ENCODE measurements around the gene TRRAP. TPM values are rescaled to one million over a fixed set of nuclear protein-coding genes. Genes with fewer than 3 reads are reported as not detected.

Gene TRRAP
- total and polyA plus RNA-seq, 2 of the 8 experiments (the other 6 are each of a cell fraction or from before 2014, with no cell fraction given): 21.7 to 48.6 TPM

GRCh38 chr7:98970805-98971204 lies 92.5 kb downstream of the TRRAP start (continued):
- TF ChIP-seq CHD7 (IDR thresholded peaks at IDR 0.05; ENCODE audit: insufficient replicate concordance, low read length) (no peak), JUN (IDR thresholded peaks at IDR 0.05; ENCODE audit: low read depth, low read length) (no peak)

Data from H1 (cell line).